ENCODE results near the gene NACC1. TPM values are rescaled to one million over a fixed set of nuclear protein-coding genes. Genes with fewer than 3 reads are reported as not detected.

The NACC1 gene
- total and polyA plus RNA-seq, 2 of the 13 experiments (the other 11 are each of a cell fraction or from before 2014, with no cell fraction given), result 31.8 to 42.3 TPM

DNA sequence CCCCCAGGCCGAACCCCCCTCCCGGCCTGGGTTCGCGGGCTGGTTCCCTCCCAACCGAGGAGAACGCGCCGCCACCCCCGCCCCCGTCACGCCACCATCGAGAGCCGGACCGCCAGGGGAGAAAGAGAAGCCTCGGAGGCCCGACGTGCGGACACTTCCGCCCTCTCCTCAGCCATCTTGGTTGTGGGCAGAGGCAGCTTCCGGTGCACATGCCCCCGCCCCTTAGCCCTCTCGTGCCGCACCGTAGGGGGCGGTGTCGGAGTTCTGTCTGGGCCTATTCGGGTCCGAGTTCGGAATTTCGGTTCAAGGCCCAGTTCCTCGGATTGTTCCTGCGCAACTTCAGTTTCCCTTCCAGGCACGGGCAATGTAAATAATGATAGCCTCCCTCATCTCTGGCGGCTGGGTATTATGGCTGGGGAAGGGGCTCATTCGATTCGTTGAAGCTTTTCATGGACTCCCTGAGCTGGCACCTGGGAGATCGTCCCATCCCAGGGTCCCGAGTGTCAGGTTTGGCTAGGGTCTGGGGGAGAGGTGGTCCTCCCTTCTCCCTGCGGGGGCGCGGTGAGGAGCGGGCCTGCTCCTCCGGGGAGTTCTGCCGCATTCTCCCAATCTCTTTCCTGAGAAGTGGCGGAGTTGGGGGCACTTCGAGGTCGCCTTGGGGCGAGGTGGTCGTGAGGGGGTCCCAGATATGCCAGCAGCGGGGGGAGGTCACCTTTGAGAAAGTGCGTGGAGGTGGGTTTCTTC lies 32.3 kb downstream of the NACC1 start, which contains the start of the genes IER2 and STX10 (continued):
- TF ChIP-seq NR2F2 (IDR thresholded peaks at IDR 0.05; ENCODE audit: borderline replicate concordance, low read depth), result peak; percentile 51; the same call in 1 of the 2 replicates
- no peak for TF ChIP-seq ZNF772 (CRISPR knock-in tag; IDR thresholded peaks at IDR 0.05)
- TF ChIP-seq ZNF142 (CRISPR knock-in tag; IDR thresholded peaks at IDR 0.05), result no peak
- no peak for TF ChIP-seq EZH2 (conservative IDR thresholded peaks at IDR 0.05; ENCODE audit: low read depth, low read length)
- TF ChIP-seq BORCS8-MEF2B (CRISPR knock-in tag; IDR thresholded peaks at IDR 0.05), result peak; percentile 76; the same call in 1 of the 2 replicates
- no peak for TF ChIP-seq KLF15 (CRISPR knock-in tag; IDR thresholded peaks at IDR 0.05; ENCODE audit: borderline replicate concordance)
- 0 out of 2 replicates have a peak, but pooled peaks have one; percentile 8 for TF ChIP-seq FIP1L1 (IDR thresholded peaks at IDR 0.05; ENCODE audit: borderline replicate concordance, insufficient read depth, low read depth, low read length)
- peak; percentile 96 for TF ChIP-seq ELF1 (CRISPR knock-in tag; IDR thresholded peaks at IDR 0.05)
- TF ChIP-seq MXD3 (CRISPR knock-in tag; IDR thresholded peaks at IDR 0.05), result peak; percentile 19; the same call in 1 of the 2 replicates
- TF ChIP-seq ZHX1 (CRISPR knock-in tag; IDR thresholded peaks at IDR 0.05; ENCODE audit: low read depth), result 0 out of 2 replicates have a peak, but pooled peaks have one; percentile 56
- no peak for TF ChIP-seq PCBP2 (optimal IDR thresholded peaks at IDR 0.05; ENCODE audit: low read depth, low read length, poor library complexity, severe bottlenecking)
- TF ChIP-seq ZNF558 (CRISPR knock-in tag; IDR thresholded peaks at IDR 0.05; ENCODE audit: borderline replicate concordance), result 0 out of 2 replicates have a peak, but pooled peaks have one; percentile 79
- TF ChIP-seq ZFP41 (CRISPR knock-in tag; IDR thresholded peaks at IDR 0.05; ENCODE audit: borderline replicate concordance), result no peak
- TF ChIP-seq SRF (IDR thresholded peaks at IDR 0.05; ENCODE audit: low read depth, low read length), result peak; percentile 58; the same call in 1 of the 2 replicates
- no peak for TF ChIP-seq ZNF264 (CRISPR knock-in tag; IDR thresholded peaks at IDR 0.05)
- TF ChIP-seq MTERF4 (CRISPR knock-in tag; IDR thresholded peaks at IDR 0.05), result peak; percentile 80; the same call in 1 of the 2 replicates
- TF ChIP-seq NCOR1 (IDR thresholded peaks at IDR 0.05; ENCODE audit: borderline replicate concordance, low read length), result peak; percentile 50; the same call in 1 of the 2 replicates
- TF ChIP-seq CEBPG (CRISPR knock-in tag; IDR thresholded peaks at IDR 0.05), result peak; percentile 52
- no peak for TF ChIP-seq MATR3 (CRISPR knock-in tag; IDR thresholded peaks at IDR 0.05)
- TF ChIP-seq HHEX (CRISPR knock-in tag; IDR thresholded peaks at IDR 0.05), result no peak

Measured in HepG2 (cell line).